ENCODE measurements around the gene ANKH.

The ANKH gene

DNA sequence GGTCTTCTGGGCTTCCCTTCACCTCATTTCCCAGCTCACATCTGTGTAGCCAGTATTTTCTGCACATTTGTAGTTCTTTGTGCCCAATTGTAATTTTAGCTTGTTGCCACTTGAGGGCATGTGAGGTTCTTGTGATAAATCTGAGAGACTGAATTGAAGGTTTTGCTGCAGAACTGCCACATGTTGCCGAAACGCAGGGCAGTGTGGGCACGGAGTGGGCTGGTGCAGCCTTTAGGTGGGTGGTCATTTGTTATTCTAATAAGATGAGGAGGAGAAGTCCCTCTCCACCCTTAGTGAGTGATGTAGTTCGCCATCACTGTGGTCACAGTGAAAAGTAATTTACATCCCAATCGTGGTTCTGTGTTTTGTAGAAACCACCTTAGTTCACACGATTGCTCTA lies 185.8 kb downstream of the ANKH start:
- FAIRE-seq (peak; percentile 64), DNase-seq (ENCODE audit: insufficient read length, low spot score) (peak; percentile 33)
- no peak for TF ChIP-seq POLR2A (IDR thresholded peaks at IDR 0.05; ENCODE audit: low read depth, low read length)

DNA sequence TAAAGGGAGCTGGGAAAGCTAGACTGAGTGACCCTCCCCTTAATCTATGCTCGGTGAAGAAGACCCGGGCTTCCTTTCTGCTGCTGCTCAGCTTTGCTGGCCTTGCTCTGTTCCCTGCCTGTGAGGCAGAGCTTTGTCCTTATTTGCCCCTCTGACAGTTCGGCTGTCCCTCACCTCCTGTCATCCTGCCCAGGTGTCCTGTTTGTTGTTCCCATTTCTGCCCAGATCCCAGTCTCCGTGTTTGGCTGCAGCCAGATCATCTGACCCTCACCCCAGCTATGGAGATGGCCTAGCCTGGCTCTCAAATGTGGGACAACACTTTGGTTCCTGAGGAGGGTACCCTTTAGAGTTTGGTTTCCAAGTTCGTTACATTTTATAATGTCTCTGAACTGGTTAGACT lies 186.8 kb downstream of the ANKH start:
- TF ChIP-seq POLR2A (IDR thresholded peaks at IDR 0.05; ENCODE audit: low read depth, low read length): no peak
- DNase-seq (ENCODE audit: insufficient read length, low spot score) (no peak), FAIRE-seq (no peak)

DNA sequence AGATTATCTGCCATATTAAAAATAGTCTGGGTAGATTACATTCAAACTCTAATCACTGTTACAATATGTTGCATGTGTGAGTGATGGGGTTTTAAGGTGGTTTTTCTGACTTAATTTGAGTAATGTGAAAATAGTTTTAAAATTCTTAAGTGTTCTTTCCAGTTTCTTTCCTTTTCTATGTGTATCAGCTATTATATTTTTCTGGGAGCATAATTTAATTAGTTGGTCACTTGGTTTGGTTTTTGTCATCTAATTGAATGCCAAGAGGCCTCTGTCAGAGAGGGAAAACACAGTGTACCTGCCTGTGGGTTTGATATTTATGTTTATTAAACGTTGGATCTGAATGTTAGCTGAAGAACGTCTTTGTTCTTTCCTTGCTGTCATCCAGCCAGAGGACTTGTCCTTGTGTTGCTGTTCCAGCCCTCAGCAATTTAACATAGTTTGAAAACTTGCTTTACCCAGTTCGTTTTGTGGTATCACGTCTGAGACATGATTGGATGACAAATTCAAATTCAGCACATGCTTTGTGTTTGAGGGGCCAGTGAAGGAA lies 187.6 kb downstream of the ANKH start:
- DNase-seq (ENCODE audit: insufficient read length, low spot score) (no peak), FAIRE-seq (no peak)
- no peak for TF ChIP-seq POLR2A (IDR thresholded peaks at IDR 0.05; ENCODE audit: low read depth, low read length)

DNA sequence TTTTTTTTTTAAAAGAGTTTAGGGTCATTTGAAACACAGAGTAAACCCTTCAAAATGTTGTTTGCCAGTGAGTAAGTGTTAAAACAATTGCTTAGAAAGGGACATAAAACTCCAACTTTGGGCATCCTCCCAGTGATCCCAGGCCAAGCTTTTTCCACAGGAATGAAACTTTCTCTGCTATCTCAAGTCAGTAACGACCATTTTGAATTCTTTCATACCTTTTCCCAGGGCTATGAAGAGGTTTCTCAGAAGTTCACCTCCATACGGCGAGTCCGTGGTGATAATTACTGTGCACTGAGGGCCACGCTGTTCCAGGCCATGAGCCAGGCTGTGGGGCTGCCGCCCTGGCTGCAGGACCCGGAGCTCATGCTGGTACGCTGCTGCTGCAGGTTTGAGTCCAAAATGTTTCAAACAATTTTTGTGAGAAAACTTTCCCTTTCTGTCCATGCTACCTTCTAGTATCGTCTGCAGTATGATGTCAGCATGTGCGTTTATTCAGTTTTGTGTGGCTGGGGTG lies 190.3 kb downstream of the ANKH start:
- FAIRE-seq (no peak), DNase-seq (ENCODE audit: insufficient read length, low spot score) (no peak)
- TF ChIP-seq POLR2A (IDR thresholded peaks at IDR 0.05; ENCODE audit: low read depth, low read length): no peak

DNA sequence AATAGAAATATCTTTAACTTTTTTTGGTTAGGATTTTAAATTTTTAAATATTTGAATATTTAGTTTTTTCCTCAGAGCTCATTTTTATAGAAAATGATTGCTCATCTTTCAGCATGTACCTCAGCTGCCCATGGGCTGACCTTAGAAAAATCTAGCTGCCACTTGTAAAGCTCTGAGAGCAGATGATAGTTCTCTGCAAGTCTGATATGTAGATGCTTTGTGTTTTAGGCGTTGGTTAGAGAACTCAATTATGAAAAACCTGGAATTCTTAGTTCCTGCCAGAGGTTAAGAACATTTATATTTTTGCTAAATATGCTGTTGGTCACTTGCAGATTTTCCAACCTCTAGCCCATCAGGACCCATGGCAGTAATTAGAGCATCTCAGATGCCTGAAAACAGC lies 192.0 kb downstream of the ANKH start:
- DNase-seq (ENCODE audit: insufficient read length, low spot score) (no peak), FAIRE-seq (no peak)
- TF ChIP-seq POLR2A (IDR thresholded peaks at IDR 0.05; ENCODE audit: low read depth, low read length): no peak

DNA sequence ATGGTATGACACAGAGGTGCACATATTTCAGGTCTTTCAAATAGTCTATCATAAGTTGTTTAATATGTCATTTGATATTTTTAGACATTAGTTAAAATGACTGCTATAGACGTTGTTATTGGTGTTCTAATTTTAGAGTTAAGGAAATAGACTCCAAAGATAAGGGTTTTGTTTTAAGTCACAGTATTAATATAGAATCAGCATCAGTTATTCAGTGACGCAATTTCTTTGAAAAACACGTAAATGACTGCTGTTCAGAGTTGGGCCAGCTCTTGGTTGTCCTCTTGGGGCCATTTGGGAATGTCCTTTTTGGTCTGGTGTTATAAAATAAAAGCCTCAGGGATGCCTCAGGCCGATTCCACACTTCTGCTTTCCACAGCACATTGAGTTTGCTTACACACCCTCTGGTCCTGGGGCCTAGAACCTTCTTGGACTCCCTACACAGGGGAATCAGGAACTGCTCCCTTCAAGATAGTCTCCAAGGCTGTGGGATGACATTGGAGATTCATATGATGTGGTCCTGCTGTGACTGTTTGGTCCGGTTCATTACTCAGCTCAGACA lies 192.7 kb downstream of the ANKH start:
- TF ChIP-seq POLR2A (IDR thresholded peaks at IDR 0.05; ENCODE audit: low read depth, low read length): no peak
- DNase-seq (ENCODE audit: insufficient read length, low spot score) (no peak), FAIRE-seq (no peak)

DNA sequence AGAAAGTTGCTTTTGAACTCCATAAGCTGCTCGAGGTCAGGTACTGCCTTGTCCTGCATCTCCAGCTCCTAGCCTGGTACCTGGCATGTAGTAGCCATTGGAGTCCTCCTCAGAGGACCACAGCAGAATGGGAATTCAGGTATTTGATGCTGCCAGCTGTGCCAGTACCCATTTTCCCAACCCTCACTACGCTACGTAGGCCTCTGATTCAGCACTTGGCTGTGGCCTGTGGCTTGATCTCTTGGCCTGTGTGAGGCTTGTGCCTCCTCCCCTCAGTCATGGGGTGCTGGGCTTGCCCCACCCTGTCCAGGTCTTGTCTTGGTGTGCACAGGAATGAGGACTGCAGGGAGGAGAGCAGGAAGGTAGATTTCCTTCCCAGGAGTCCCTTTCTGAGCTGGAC lies 195.3 kb downstream of the ANKH start:
- TF ChIP-seq POLR2A (IDR thresholded peaks at IDR 0.05; ENCODE audit: low read depth, low read length): no peak
- DNase-seq (ENCODE audit: insufficient read length, low spot score): peak; percentile 88
- FAIRE-seq: peak; percentile 97

DNA sequence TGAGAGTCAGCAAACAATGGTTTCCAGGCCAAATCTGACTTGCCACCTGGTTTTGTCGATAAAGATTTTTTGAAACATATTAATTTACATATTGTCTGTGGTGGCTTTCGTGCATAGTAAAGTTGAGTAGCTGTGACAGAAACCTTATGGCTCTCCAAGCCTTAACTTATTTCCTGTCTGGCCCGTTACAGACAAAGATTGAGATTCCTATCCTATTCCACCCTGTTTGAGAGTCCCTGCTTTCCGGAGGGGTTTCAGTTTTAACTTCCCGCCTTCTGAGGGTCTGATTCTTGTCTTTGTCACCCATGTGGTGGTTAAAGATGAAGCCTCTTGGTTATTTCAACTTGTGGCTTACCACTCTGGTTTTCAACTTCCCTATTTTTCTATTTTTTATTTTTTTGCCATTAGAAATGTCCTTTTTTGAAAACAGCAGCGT lies 195.7 kb downstream of the ANKH start:
- FAIRE-seq: no peak
- DNase-seq (ENCODE audit: insufficient read length, low spot score): no peak
- TF ChIP-seq POLR2A (IDR thresholded peaks at IDR 0.05; ENCODE audit: low read depth, low read length): no peak

DNA sequence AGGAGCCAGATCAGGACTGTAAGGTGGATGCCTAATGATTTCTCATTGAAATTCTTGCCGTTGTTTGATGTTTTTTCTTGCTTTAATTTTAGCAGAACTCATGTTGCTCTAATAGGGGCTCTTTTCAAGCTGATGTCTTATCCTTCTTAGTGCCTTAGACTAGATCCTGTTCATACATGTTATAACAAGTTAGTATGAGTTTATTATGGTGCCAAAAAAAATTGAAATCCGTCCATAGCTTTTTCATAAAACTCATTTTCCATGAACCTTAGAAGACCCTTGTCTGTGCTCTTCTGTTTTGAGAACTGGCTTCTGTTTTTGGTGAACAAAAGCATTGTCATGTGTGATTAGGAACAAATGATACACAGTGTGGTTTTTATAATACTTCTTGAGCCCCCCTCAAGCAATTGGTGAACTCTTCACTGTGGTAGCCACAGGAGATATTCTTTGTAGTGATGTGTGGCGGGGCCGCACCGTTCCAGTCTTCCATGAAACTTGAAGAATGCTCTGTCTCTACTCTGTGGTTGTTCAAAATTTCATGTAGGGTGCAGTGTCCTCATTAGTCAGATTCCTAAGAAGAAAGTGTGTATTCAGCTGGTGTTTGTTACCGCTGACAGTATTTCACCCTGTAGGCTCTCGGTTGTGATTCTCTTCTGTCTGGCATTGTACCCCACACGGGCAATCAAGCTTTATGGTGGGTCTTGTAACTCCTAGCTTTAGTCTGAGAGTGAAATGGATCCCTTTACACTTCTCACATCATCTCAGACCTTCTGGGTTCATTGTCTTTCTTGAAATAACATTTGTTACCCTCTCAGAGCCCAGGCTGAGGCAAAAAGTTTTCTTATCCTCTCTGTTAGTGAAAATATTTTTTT lies 196.4 kb downstream of the ANKH start:
- DNase-seq (ENCODE audit: insufficient read length, low spot score) (no peak), FAIRE-seq (no peak)
- TF ChIP-seq POLR2A (IDR thresholded peaks at IDR 0.05; ENCODE audit: low read depth, low read length): no peak

DNA sequence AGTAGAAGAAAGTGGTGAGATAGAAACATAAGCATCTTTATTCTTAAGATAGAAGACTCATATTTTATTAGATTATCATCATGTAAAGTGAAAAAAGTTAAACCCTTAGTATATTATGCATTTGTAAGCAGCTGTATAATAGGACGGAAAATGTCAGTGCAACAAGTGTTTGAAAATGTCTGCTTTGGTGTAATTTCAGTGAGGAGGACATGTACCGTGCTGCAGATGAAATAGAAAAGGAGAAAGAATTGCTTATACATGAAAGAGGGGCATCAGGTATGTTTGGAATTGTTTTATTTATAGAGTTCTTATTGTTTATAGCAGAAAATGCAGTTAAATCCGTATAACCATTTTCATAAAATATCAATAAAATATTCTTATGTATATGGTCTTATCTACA lies 198.1 kb downstream of the ANKH start:
- DNase-seq (ENCODE audit: insufficient read length, low spot score): no peak
- TF ChIP-seq POLR2A (IDR thresholded peaks at IDR 0.05; ENCODE audit: low read depth, low read length): no peak
- FAIRE-seq: no peak

DNA sequence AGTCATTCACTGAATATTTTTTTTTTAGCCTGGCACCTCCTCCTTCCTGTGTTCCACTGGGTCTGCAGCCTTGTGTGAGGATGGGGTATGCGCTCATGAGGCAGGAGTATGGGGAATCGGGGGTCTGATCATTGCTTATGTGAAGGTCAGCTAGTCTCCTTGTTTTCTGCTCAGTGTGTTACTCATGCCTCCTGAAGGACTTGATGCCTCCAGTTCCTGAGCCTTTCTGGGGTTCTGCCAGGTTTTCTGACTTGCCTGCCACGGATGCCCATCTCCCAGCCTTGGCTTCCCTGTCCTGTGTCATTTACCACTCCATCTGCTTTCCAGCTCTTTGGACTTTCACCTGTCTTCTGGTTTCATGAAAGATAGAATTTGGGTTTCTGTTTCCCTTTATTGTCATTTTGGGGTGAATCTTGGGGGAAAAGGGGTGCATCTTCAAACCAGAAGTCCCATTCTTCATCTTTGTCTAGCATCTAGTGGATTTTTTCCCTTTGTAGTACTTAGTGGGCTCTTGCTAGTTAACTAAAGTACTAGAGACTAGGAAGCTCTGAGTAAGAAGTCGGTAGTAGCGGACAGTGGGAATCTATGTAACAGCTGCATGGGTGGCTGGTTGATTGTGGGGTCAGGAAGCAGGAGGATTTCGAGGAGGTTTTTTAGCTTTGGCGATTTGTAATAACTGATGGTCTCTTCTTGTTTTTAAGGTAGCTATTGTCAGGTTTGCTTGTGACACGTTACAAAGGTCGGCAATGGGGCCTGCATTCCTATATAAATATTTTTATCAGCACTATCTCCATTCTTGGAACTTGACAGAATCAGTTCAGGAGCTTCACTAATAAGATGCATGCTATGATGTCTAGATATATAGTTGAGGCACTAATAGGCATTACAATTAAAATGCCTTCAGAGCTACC lies 198.8 kb downstream of the ANKH start:
- FAIRE-seq (no peak), DNase-seq (ENCODE audit: insufficient read length, low spot score) (peak; percentile 40)
- no peak for TF ChIP-seq POLR2A (IDR thresholded peaks at IDR 0.05; ENCODE audit: low read depth, low read length)

DNA sequence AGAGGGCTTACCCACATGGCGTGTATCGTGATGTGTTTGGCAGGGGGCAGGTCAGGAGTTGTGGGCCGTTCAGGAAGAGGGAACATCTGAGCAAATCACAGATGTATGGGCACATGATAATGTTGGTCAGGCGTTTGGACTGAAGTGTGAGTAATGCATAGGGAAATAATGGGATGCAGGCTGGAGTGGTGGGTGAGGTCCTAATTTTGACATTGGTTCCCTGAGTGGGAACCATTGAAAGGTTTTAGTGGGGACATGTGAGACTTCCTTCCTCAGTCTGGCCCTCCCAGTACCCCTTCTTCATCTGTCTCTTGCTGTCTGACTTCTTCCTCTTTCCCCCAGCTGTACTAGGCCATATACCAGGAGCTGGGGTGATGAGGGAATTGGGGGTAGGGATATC lies 199.5 kb downstream of the ANKH start:
- no peak for TF ChIP-seq POLR2A (IDR thresholded peaks at IDR 0.05; ENCODE audit: low read depth, low read length)
- FAIRE-seq (no peak), DNase-seq (ENCODE audit: insufficient read length, low spot score) (no peak)

DNA sequence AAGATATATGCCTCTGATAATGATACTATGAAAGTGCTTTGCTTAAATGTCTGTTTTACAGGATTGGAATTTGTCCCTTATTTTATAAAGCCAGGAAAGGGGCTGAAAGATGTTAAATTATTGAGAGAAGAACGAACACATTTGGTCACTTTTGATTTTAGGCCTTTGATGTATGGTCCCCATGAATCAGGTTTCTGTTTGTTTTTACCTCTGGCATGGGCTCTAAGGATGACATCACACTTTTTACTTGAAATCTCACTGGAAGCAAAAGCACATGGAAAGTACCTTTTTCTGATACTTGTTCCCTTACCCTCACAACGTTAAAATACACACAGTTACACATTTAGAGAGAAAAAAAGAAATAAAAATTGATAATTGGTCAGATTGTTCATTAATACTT lies 200.2 kb downstream of the ANKH start:
- FAIRE-seq (no peak), DNase-seq (ENCODE audit: insufficient read length, low spot score) (no peak)
- TF ChIP-seq POLR2A (IDR thresholded peaks at IDR 0.05; ENCODE audit: low read depth, low read length): no peak

DNA sequence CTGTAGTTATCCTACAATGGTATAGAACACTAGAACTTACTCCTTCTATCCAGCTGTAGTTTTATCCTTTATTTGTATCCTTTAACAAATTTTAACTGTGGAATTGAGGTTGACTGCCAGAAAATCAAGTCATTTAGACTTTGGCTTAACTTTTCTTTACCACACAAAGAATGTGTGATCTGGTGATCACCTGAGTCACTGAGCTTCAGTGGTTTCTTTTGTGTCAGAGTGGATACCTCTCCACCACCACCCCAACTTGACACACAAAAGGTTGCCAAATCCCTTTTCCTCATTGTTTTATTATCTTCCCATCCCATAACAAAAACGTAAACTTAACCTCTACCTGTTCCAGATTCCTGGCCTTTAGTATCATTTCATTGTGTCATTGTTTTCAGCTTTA lies 201.6 kb downstream of the ANKH start:
- no peak for FAIRE-seq
- peak; percentile 36 for DNase-seq (ENCODE audit: insufficient read length, low spot score)
- no peak for TF ChIP-seq POLR2A (IDR thresholded peaks at IDR 0.05; ENCODE audit: low read depth, low read length)
